HG02678 (cell line): Measurements from ENCODE around the gene C12orf75.
"Not testable (repeated sequence)": the region's sequence is repeated elsewhere in the genome, so short reads cannot be mapped to it uniquely, and the experiment has no call there.

Source experiments
- ATAC-seq: cut with Tn5 transposase; IDR thresholded peaks from one replicate; pipeline ENCODE4 v1.9.1; 2021; ENCODE audit warnings: mild to moderate bottlenecking, moderate library complexity; ENCODE audit not compliant: unreplicated experiment

The C12orf75 gene

DNA sequence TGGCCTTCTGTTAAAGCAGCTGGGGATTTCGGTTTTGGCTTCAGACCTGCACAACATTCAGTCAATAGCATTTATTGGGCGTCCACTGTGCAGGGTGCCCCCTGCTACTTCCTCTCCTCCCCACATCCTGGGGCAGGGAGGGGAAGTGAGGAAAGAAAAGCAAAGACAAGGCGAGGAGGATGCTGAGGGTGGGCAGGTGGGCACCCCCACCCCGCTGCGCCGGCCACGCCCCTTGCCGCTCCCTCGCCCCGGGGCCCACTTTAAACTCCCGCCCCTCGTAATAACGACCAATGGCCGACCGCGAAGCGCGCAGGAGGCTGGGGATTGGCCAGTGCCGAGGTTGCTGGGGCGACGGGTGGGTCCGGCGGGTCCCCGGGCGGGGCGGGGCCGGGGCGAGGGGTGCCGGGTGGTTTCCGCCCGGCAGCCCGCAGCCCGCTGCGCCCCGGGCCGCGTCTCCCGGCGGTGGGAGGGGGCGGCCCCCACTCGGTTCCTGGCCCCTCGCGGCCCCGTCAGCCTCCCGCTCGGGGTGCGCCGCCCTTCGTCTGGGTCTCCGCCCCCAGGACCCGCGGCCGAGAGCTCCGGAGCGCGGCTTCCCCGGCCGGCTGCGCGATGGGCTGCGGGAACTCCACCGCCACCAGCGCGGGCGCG is at the start of gene C12orf75:
TSS of gene C12orf75 (plus strand) at position 409 of the 648 bp plus-strand sequence. CDS start at position 610, 201 bp downstream.
- ATAC-seq: peak; percentile 84

DNA sequence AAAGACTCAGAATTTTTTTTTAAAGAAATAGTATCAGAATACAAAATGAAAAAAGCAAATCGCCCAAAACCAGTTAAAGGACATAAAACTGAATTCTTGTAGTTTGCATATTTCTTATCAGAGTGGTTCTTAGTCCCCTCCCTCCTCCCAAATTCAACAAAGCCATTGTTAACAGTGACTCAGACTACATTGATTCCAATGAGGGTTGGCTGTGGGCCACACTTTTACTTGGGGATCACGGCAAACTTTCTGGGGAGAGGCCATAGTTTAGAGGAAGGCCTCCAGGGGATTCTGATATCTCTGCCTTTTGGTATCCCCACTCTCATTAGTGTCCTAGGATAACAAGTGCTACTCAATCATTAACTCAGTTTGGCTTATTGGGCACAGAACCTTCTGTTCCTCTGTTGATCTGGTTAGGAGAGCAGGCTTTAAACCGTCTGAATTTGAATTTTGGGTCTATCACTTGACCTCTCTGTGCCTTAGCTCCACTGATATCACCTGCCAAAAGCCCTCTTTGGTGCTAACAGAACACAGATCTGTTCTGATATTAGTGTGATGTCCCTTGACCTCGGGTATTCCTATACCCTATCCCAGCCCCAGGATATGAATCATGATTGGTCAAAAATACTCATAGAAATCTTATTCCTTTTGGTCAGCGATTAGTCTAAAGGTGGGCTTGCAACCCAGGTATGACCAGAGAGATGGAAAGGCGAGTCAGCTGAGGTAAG is 49.4 kb upstream of the C12orf75 start:
- ATAC-seq: no peak

- ATAC-seq: no peak
Measured at GRCh38 chr12:105281694-105282049, 48.8 kb upstream of the C12orf75 start.

GRCh38 chr12:105285378-105285777 is 45.1 kb upstream of the C12orf75 start:
- no peak for ATAC-seq

GRCh38 chr12:105287408-105287807 is 43.1 kb upstream of the C12orf75 start:
- no peak for ATAC-seq

DNA sequence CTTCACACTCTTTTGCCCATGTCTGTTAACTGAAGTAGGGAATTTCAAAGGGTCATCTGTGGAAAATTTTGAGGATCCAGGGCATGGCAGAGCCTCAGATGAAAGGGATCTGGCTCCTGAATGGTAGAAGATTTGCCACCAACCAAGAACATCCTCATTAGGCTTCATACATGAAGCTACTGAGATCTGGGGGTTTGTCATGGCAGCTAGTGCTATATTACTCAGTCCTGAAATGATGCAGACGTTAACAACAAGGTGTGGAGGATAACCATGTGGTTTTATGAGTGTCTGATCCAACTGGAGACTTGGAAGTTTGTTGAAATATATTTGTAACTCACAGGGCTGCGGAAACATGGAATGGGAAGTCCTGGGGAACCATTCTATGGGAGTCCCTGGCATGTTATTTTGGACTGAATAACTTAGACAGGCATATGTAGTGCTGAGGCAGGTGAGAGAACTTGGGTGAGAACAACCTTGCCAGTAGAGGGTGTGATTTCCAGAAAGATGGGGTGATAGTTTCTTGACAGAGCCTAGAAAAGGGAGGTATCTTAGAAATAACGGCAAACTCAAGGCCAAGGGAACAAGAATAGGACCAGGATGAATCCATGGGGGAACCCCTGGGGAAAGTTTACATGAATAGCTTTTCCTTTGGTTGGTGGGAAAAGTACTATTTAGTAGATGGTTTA is 42.0 kb upstream of the C12orf75 start:
- no peak for ATAC-seq

DNA sequence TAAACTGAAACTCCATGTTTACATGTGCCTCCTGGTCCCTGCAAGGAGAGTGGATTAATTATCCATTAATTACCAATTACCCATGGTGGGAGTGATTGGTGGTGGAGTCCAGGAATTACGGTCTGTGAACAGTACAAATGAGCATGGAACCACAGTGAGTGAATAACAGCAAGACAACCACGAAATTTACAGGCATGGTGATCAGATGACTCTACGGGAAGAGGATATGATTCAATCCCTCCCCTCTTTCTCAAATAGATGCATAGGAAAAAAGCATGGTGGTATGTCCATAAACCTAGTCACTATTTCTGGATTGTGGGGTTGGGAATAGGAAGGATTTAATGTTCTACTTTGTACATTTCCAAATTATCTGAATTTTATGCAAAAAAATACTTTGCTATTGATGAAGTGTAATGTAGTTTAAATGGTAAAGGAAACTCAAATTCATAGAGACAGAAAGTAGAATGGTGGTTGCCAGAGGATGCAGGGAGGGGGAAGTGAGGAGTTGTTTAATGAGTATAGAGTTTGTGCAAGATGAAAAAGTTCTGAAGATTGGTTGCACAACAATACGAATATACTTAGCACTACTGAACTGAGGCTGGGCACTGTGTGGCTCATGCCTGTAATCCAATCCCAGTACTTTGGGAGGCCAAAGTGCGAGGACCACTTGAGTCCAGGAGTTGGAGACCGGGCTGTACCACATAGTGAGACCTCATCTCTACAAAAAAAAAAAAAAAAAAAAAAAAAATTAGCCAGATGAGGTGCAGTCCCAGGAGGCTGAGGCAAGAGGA is 41.2 kb upstream of the C12orf75 start:
- no peak for ATAC-seq

DNA sequence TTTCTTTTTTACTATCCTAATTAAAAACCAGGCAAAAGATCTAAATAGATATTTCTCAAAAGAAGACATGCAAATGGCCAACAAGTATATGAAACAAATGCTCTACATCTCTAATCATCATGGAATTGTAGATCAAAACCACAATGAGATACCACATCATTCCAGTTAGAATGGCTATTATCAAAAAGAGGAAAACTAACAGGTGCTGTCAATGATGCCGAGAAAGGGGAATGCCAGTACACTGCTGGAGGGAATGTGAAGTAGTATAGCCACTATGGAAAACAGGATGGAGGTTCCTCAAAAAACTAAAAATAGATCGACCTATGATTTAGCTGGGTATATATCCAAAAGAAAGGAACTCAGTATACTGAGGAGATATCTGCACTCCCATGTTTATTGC is 39.0 kb upstream of the C12orf75 start:
- no peak for ATAC-seq

DNA sequence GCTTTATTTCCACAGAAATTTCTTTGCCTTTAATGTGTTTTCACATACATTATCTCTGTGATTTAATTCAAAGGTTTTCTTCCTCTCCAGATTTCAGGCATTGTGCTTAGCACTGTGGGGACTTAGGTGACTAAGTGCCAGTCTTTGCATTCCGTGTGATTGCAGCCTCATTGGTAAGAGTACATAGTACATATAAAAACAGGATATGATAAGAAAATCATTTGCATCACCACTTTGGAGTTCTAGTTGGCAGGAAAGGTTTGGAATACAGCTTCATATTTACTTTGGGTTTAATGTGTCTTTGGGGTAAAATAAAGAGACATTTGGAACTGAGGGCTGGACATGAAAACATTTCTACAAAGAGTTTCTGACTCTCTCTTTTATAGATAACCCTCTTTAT is 37.8 kb upstream of the C12orf75 start:
- ATAC-seq: no peak

GRCh38 chr12:105293187-105293586 is 37.3 kb upstream of the C12orf75 start:
- no peak for ATAC-seq

GRCh38 chr12:105294161-105294560 is 36.3 kb upstream of the C12orf75 start:
- no peak for ATAC-seq

DNA sequence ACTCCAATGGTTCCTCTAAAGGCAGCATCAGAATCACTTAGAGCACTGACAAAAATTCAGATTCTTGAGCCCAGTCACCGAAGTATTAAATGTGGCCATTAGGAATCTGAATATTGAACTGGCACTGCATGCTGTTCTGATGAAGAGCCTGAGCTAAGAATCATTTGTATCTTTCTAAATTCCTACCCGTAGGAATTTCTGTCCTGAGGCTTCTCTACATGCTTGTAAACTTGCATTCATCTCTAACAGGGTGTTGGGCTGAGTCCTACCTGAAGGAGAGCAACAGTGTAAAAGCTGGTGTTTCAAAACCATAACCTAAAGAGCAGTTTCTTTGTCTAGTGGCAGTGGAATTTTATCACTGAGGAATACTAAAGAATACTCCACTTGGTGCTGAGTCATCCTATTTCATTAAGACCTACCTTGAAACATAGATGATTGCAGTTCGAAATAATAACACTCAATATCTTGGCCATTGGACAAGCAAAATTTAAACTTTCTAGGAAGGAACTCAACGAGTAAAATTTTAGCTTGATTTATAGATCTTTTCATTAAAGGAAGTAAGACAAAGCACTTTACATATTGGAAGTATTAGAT is 35.5 kb upstream of the C12orf75 start:
- no peak for ATAC-seq

- no peak for ATAC-seq
Measured at GRCh38 chr12:105296116-105297089, 34.1 kb upstream of the C12orf75 start.

- ATAC-seq: no peak
Measured at GRCh38 chr12:105300883-105301282, 29.6 kb upstream of the C12orf75 start.

DNA sequence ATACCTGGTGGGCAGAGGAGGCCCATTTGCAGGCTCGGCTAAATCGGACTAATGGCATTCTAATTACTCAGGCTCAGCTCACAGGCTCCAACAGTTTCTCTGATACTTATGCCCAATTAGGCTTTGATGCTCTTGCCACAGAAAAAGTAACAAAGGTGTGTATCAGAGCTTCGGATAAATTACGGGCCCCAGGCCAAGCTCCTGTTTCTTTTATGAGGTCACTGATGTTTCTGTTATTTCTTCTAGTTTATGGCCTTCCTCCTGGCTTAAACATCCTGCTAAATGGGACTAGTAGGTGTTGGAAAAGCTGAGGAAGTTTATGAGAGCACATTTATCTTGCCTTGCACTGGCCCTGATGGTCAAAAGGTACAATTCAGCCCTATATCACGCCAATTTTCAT is 28.8 kb upstream of the C12orf75 start:
- no peak for ATAC-seq

- not testable (repeated sequence) for ATAC-seq
Measured at GRCh38 chr12:105302986-105303385, 27.5 kb upstream of the C12orf75 start.

- not testable (repeated sequence) for ATAC-seq
Measured at GRCh38 chr12:105304626-105305025, 25.9 kb upstream of the C12orf75 start.

- not testable (repeated sequence) for ATAC-seq
Measured at GRCh38 chr12:105307601-105308314, 22.7 kb upstream of the C12orf75 start.

DNA sequence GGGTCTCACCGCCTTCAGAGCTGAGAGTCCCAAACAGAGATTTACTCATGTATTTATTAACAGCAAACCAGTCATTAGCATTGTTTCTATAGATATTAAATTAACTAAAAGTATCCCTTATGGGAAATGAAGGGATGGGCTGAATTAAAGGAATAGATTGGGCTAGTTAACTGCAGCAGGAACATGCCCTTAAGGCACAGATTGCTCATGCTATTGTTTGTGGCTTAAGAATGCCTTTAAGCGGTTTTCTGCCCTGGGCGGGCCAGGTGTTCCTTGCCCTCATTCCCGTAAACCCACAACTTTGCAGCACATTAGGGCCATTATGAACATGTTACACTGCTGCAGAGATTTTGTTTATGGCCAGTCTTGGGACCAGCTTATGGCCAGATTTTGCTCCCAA is 21.7 kb upstream of the C12orf75 start:
- not testable (repeated sequence) for ATAC-seq
